Fibroblast of skin of abdomen (primary cell): ENCODE data around the gene FSCN2.
"Not testable (repeated sequence)": the region's sequence is repeated elsewhere in the genome, so short reads cannot be mapped to it uniquely, and the experiment has no call there.

Experiments
- DNase-seq: peaks from one replicate; pipeline ENCODE4 v3.0.0-alpha.2; 2013

FSCN2 gene

DNA sequence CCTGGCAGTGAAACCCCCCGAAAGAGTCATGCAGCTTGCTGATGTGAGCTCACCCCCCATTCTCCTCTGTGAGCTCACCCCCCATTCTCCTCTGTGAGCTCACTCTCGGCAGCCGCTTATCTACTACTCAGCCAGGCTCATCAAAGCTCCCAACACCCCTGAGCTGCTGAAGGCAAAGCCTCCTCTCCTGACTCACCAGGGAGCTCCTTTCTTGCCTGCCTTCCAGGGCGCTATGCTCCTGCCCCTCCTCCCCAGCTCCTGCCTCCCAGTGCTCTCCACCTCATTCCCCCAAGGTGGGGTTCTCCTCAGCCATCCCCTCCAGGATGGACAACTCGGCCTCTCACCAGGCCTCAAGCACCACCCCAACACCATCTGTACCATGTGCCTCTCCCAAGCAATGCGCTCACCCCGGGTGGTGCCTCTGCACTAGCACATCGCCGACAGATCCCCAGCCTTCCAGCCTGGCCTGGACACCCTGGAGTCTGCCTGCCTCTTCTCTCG is 51.7 kb downstream of the FSCN2 start:
- DNase-seq = peak; percentile 74

DNA sequence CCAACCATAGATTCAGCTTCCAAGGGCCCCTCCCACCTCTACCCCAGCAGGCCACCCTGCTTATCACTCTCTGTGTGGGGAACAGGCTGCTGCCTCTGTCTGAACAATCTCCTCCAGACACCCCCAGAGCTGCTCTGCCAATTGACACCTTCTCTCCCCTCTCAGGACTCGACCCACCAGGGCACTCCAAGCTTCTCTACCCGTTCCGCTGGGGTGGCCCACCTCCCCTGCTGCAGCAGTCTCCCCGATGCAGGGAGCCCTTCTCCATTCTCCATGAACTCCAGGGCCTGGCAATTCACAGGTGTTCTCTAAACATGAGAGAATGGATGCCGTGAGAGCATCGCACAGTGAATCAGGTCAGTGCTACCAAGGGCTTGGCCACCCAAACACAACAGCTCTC is 52.3 kb downstream of the FSCN2 start:
- DNase-seq = no peak

DNA sequence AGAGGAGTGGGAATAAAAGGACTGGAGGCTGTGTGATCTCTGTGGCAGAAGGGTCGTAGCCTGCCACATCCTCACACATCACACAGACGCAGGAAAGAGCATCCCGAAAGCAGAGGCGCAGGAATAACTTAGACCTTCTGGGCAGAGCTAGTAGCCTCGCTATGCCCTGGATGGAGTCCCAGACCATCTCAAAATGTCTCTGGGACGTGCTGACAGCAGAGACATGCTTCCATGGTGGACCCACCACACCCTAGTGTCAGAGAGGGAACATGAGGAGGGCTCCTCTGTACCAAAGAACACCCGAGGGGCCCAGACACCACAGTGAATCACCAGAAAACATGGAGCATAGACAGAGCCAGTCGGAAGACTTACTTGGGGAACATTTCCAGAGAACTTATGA is 53.6 kb downstream of the FSCN2 start:
- DNase-seq = no peak

DNA sequence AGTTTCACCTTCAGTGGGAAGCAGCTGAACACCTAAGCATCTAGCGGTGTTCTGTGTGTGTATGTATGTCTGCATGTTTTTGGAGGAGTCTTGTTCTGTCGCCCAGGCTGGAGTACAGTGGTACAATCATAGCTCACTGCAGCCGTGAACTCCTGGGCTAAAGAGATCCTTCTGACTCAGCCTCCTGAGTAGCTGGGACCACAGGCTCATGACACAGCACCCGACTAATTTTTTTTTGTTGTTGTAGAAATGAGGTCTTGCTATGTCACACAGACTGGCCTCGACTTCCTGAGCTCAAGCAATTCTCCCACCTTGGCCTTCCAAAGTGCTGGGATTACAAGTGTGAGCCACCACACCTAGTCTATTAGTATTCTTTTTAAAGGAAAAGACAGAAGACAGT is 54.2 kb downstream of the FSCN2 start:
- peak; percentile 58 for DNase-seq

DNA sequence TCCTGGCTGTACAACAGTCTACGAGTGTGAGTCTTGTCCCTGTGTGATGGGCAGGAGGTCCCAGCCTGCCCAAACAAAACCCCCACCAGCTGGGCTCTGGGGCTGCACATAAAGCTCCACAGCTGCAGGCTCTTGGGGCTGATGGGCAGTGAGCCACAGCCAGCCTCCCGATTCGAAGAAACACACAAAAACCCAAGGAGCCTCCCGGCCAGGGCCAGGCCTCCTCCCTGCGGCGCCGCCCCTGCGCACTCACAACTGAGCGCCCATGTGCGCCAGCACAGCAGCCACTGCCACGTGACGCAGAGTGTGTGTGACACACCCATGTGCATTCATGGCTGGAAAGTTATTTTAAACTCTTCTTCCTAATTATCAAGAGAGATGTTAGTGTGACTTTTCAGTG is 54.6 kb downstream of the FSCN2 start:
- no peak for DNase-seq

DNA sequence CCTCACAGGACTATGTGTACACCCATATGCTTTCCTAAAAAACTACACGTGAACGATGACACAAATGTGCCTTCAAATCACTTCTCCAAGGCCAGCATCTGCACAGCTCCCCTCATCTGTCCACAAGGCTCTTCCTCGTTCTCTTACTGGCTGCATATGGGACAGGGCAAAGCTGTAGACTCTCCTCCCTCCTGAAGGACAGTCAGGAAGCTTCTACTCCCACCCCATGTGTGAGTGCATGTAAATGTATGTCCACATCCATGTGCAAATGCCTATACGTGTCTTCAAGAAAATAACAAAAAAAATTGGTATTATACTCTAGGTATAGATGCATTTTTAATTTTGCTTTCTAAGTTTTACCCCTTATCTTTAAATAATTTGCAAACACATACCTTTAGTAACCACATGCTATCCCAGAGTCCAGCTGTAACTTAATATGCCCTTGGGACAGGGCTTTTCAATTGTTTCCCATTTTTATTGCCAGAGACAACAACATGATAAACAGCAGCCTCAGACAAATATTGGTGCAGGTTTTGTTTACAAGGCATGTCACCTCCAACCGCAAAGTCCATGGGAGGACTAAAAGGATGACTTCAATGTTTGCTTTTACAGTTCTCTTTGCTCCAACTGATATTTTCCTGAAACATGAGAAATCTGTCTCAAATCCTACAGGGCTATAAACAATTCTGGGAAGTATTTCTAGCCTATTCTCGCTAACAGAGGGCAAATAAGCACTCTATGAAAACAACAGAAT is 55.6 kb downstream of the FSCN2 start:
- no peak for DNase-seq

DNA sequence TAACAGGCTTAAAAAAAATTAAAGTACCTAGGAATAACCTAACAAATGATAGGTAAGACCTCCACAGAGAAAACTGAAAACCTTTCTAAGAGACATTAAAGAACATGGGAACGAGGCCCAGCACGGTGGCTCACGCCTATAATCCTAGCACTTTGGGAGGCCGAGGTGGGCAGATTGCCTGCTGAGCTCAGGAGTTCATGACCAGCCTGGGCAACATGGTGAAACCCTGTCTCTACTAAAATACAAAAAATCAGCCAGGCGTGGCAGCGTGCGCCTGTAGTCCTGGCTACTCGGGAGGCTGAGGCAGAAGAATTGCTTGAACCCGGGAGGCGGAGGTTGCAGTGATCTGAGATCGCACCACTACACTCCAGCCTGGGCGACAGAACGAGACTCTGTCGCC is 56.6 kb downstream of the FSCN2 start:
- DNase-seq = not testable (repeated sequence)

DNA sequence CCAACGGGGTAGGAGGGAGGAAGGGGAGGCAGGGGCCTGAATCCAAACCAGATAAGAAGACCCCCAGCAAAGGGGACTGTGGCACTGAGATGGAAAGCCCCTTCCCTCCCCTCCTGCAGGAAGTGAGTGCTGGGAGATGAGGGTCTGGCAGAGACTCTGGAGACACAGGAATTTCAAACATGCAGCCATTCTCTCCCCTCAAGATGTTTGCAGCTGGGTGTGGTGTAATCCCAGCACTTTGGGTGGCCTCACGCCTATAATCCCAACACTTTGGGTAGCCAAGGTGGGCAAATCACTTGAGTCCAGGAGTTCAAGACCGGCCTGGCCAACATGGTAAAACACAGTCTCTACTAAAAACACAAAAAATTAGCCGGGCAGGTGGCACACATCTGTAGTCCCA is 57.9 kb downstream of the FSCN2 start:
- DNase-seq = peak; percentile 34
